ENCODE results near the gene KCTD6. TPM values are rescaled to one million over a fixed set of nuclear protein-coding genes. Genes with fewer than 3 reads are reported as not detected.

KCTD6 gene
- total RNA-seq, 1 experiment from 2014 or later, result 1.2 TPM

GRCh38 chr3:58485801-58486435 lies 6.0 kb upstream of the KCTD6 start:
- no peak for DNase-seq (ENCODE audit: low spot score)

GRCh38 chr3:58487140-58487886 lies 4.6 kb upstream of the KCTD6 start:
- no peak for DNase-seq (ENCODE audit: low spot score)

- no peak for DNase-seq (ENCODE audit: low spot score)
Observed at GRCh38 chr3:58488967-58489366, 2.9 kb upstream of the KCTD6 start.

- no peak for DNase-seq (ENCODE audit: low spot score)
Observed at GRCh38 chr3:58490860-58491501, 915 bp upstream of the KCTD6 start.

GRCh38 chr3:58492494-58492905 lies 604 bp downstream of the KCTD6 start:
- peak; percentile 14 for DNase-seq (ENCODE audit: low spot score)

GRCh38 chr3:58494107-58494506 lies 2.2 kb downstream of the KCTD6 start:
- DNase-seq (ENCODE audit: low spot score), result no peak

- no peak for DNase-seq (ENCODE audit: low spot score)
Observed at GRCh38 chr3:58495101-58495500, 3.2 kb downstream of the KCTD6 start.

GRCh38 chr3:58496206-58496857 lies 4.4 kb downstream of the KCTD6 start:
- no peak for DNase-seq (ENCODE audit: low spot score)

- no peak for DNase-seq (ENCODE audit: low spot score)
Observed at GRCh38 chr3:58497097-58497496, 5.2 kb downstream of the KCTD6 start.

- DNase-seq (ENCODE audit: low spot score), result no peak
Observed at GRCh38 chr3:58502872-58503271, 11.0 kb downstream of the KCTD6 start.

GRCh38 chr3:58507356-58508078 lies 15.6 kb downstream of the KCTD6 start:
- peak; percentile 5 for DNase-seq (ENCODE audit: low spot score)

GRCh38 chr3:58508437-58508836 lies 16.5 kb downstream of the KCTD6 start:
- DNase-seq (ENCODE audit: low spot score), result no peak

GRCh38 chr3:58514405-58514804 lies 22.5 kb downstream of the KCTD6 start:
- DNase-seq (ENCODE audit: low spot score), result no peak

- no peak for DNase-seq (ENCODE audit: low spot score)
Observed at GRCh38 chr3:58518291-58518789, 26.4 kb downstream of the KCTD6 start.

- DNase-seq (ENCODE audit: low spot score), result no peak
Observed at GRCh38 chr3:58519668-58520402, 27.9 kb downstream of the KCTD6 start.

- no peak for DNase-seq (ENCODE audit: low spot score)
Observed at GRCh38 chr3:58520403-58521335, 28.8 kb downstream of the KCTD6 start.

- no peak for DNase-seq (ENCODE audit: low spot score)
Observed at GRCh38 chr3:58521336-58521670, 29.4 kb downstream of the KCTD6 start.

GRCh38 chr3:58521917-58522631 lies 30.2 kb downstream of the KCTD6 start:
- no peak for DNase-seq (ENCODE audit: low spot score)

All from HT-29 (cell line).